Skeletal muscle cell (primary cell): ENCODE measurements around the gene PRSS1.

Experiments
- DNase-seq: peaks from one replicate; pipeline ENCODE4 v3.0.0-alpha.2; 2010; ENCODE audit warnings: low read depth
- H3K4me3 ChIP-seq: 2 replicates; pipeline ENCODE4 v1.5.1; 2011; ENCODE audit warnings: low read depth, mild to moderate bottlenecking, control low read depth, low read length, moderate library complexity

The PRSS1 gene

GRCh38 chr7:142802301-142802700 lies 53.0 kb downstream of the PRSS1 start:
- no peak overlapping the region for H3K4me3 ChIP-seq
- DNase-seq = no peak
